B cell (primary cell): ENCODE measurements around the gene ATXN3L. TPM values are rescaled to one million over a fixed set of nuclear protein-coding genes. Genes with fewer than 3 reads are reported as not detected.

ENCODE experiments used
- ATAC-seq: fragments of 200-7000 bp; cut with Tn5 transposase; one replicate; pipeline ENCODE4 v1.10.0; 2021; ENCODE audit warnings: low read depth, mild to moderate bottlenecking, moderate number of reproducible peaks, moderate library complexity
- CTCF ChIA-PET: fragments of 350-600 bp; sonication (Branson Sonifier 250); formaldehyde crosslinking; loops from one replicate; lab custom pipeline; 2021; ENCODE audit warnings: antibody characterized with exemption, inconsistent platforms; lab: Charles Lee
- POLR2A ChIA-PET: fragments of 350-600 bp; sonication (Branson Sonifier 250); formaldehyde crosslinking; loops from one replicate; lab custom pipeline; 2021; ENCODE audit warnings: antibody characterized with exemption; lab: Charles Lee
- DNase-seq: peaks from one replicate; pipeline ENCODE4 v3.0.0; 2013
- H2AFZ ChIP-seq: 2 replicates; pipeline ENCODE4 v1.6.1; 2012; ENCODE audit warnings: mild to moderate bottlenecking, low read depth, low read length; ENCODE audit not compliant: insufficient read depth, poor library complexity, severe bottlenecking
- H3K27ac ChIP-seq, 2 donors: 1 replicate in 1 of 2; 2 replicates in 1 of 2; pipeline ENCODE4 v1.5.1; 2012 to 2013; ENCODE audit warnings: low read length in 2 of 2, mild to moderate bottlenecking in 2 of 2, moderate library complexity in 1 of 2
- H3K27me3 ChIP-seq, 4 experiments: fragments of 200-600 bp in 1 of 4; sonication (generic) in 1 of 4; replicated peaks in 1 of 4; 1 replicate in 2 of 4; 2 replicates in 2 of 4; pipeline versions ENCODE4 v1.6.1 to v1.7.0; 2013 to 2016; ENCODE audit warnings: low read length in 3 of 4, mild to moderate bottlenecking in 2 of 4, mixed read lengths in 1 of 4, moderate library complexity in 1 of 4; ENCODE audit not compliant: insufficient read depth in 4 of 4, control insufficient read depth in 3 of 4; ENCODE audit errors: control extremely low read depth in 1 of 4
- H3K36me3 ChIP-seq, 2 experiments: replicated peaks in 1 of 2; 1 replicate in 1 of 2; 2 replicates in 1 of 2; pipeline versions ENCODE4 v1.6.1 to v1.7.1; 2013; ENCODE audit warnings: low read length in 1 of 2; ENCODE audit not compliant: insufficient read depth in 2 of 2, control insufficient read depth in 1 of 2; ENCODE audit errors: control extremely low read depth in 1 of 2, extremely low read depth in 1 of 2
- H3K4me1 ChIP-seq, 2 donors: fragments of 200-600 bp in 1 of 2; sonication (generic) in 1 of 2; 1 replicate in 1 of 2; 2 replicates in 1 of 2; pipeline versions ENCODE4 v1.5.1 to v1.6.1; 2013 to 2017; ENCODE audit warnings: low read length in 2 of 2; ENCODE audit not compliant: control insufficient read depth in 2 of 2, insufficient read depth in 2 of 2
- H3K4me2 ChIP-seq: replicated peaks from 2 replicates; pipeline ENCODE3; 2012; ENCODE audit warnings: mild to moderate bottlenecking, low read depth, low read length; ENCODE audit not compliant: poor library complexity, severe bottlenecking
- H3K4me3 ChIP-seq, 5 experiments: fragments of 200-600 bp in 1 of 5; sonication (generic) in 1 of 5; 1 replicate in 3 of 5; 2 replicates in 2 of 5; pipeline versions ENCODE4 v1.5.1 to v1.7.0; 2011 to 2016; ENCODE audit warnings: low read length in 4 of 5, mild to moderate bottlenecking in 4 of 5, low read depth in 2 of 5, control low read depth in 1 of 5, moderate library complexity in 1 of 5; ENCODE audit not compliant: insufficient read depth in 1 of 5; ENCODE audit errors: control extremely low read depth in 1 of 5, extremely low read depth in 1 of 5
- H3K79me2 ChIP-seq: fragments of 200-600 bp; sonication (generic); one replicate; pipeline ENCODE4 v1.6.0; 2016; ENCODE audit warnings: low read length; ENCODE audit not compliant: control insufficient read depth, insufficient read depth
- H3K9ac ChIP-seq: fragments of 200-600 bp; sonication (generic); 2 replicates; pipeline ENCODE4 v1.6.1; 2017; ENCODE audit warnings: mild to moderate bottlenecking, low read length, moderate library complexity
- H3K9me3 ChIP-seq, 3 donors: one replicate each; pipeline versions ENCODE4 v1.6.1 to v1.7.1; 2013; ENCODE audit warnings: low read length in 2 of 3; ENCODE audit not compliant: control insufficient read depth in 2 of 3, insufficient read depth in 1 of 3; ENCODE audit errors: control extremely low read depth in 1 of 3
- H4K20me1 ChIP-seq: 2 replicates; pipeline ENCODE4 v1.6.0; 2012; ENCODE audit warnings: mild to moderate bottlenecking, low read length; ENCODE audit not compliant: insufficient read depth, control insufficient read depth, poor library complexity, severe bottlenecking
- H3K27ac Mint-ChIP-seq: one replicate; pipeline ENCODE4 v1.8.0; 2021; ENCODE audit warnings: mixed read lengths
- H3K27me3 Mint-ChIP-seq: one replicate; pipeline ENCODE4 v1.8.0; 2021; ENCODE audit warnings: mixed read lengths
- H3K4me1 Mint-ChIP-seq: one replicate; pipeline ENCODE4 v1.8.0; 2021; ENCODE audit warnings: mixed read lengths
- H3K4me3 Mint-ChIP-seq: one replicate; pipeline ENCODE4 v1.8.0; 2021; ENCODE audit warnings: mixed read lengths
- H3K9me3 Mint-ChIP-seq: one replicate; pipeline ENCODE4 v1.8.0; 2022; ENCODE audit warnings: mixed read lengths; ENCODE audit not compliant: insufficient read depth
- CTCF ChIP-seq: fragments of 200-600 bp; IDR thresholded peaks from one replicate; pipeline ENCODE4 v1.8.0; 2022; ENCODE audit warnings: antibody characterized with exemption, mild to moderate bottlenecking
- EZH2 ChIP-seq: IDR thresholded peaks from 2 replicates; pipeline ENCODE4 v1.6.1; 2012; ENCODE audit warnings: borderline replicate concordance, low read depth, mild to moderate bottlenecking, moderate library complexity, low read length; ENCODE audit not compliant: insufficient read depth, poor library complexity, severe bottlenecking
- WGBS: methylation state at CpG from one replicate; pipeline ENCODE4 v1.1.5; 2013; ENCODE audit warnings: missing lambda C conversion rate; ENCODE audit not compliant: insufficient coverage; 5-methylcytosine and 5-hydroxymethylcytosine counted together
- intact Hi-C: fragments of 100-400 bp; cut with micrococcal nuclease; formaldehyde crosslinking; loops from one replicate; pipeline ENCODE4 v1.10.0; 2022
- polyA plus RNA-seq: library from polyadenylated mRNA; depleted of rRNA; stranded (reverse); fragments of >200 nt; gene quantifications from 2 replicates; pipeline ENCODE4 v1.2.3, GENCODE V29; 2012
- total RNA-seq, 2 donors: library from RNA; stranded (reverse); fragments of 120-200 nt in 1 of 2; gene quantifications; 1 replicate in 1 of 2; 2 replicates in 1 of 2; pipeline versions ENCODE4 v1.2.3 to v1.2.4, GENCODE V29; 2013 to 2022

The ATXN3L gene
- total and polyA plus RNA-seq, 2 donors (not counting 1 experiment from before 2014, with no cell fraction given), result not detected

GRCh38 chrX:13288671-13289070 lies 31.2 kb downstream of the ATXN3L start:
- H2AFZ ChIP-seq, result no peak overlapping the region
- no CpG with 5 or more reads among the region's 5 CpGs for WGBS
- no peak overlapping the region for H3K4me2 ChIP-seq
- Mint-ChIP-seq H3K27ac (no peak overlapping the region), H3K9me3 (no peaks in the 10 kb centered on the region), H3K27me3 (no peaks in the 10 kb centered on the region), H3K4me3 (no peak overlapping the region), H3K4me1 (peaks cover 10% of the 10 kb centered on the region)
- intact Hi-C loops, result loop anchor here (5.0 kb wide), 1 partner anchor 36 kb away; no protein-coding TSS in a partner anchor
- no peak overlapping the region for H3K9ac ChIP-seq
- H3K9me3 ChIP-seq, result peaks cover 0 to 15% (median 12%) of the 10 kb centered on the region in 3 donors
- POLR2A ChIA-PET, result no interaction called here
- DNase-seq, result no peak
- H3K27ac ChIP-seq, result no peak overlapping the region
- H3K36me3 ChIP-seq, result no peaks in the 10 kb centered on the region
- TF ChIP-seq EZH2 (no peak), CTCF (no peak)
- H3K79me2 ChIP-seq, result no peaks in the 10 kb centered on the region
- H3K27me3 ChIP-seq, result no peaks in the 10 kb centered on the region
- CTCF ChIA-PET, result interaction anchor here (1.6 kb wide), 1 partner anchor 342 kb away, joined by 3 read pairs; no protein-coding TSS in a partner anchor
- peaks cover 6 to 8% of the 10 kb centered on the region in 2 donors for H3K4me1 ChIP-seq
- no peak for ATAC-seq
- no peaks in the 10 kb centered on the region for H4K20me1 ChIP-seq
- no peak overlapping the region for H3K4me3 ChIP-seq

- POLR2A ChIA-PET, result no interaction called here
- H3K4me3 ChIP-seq, result no peak overlapping the region
- no peak overlapping the region for H3K27ac ChIP-seq
- CTCF ChIA-PET, result interaction anchor here (0.6 to 1.6 kb wide), 2 partner anchors 342 to 634 kb away, joined by 3 read pairs; no protein-coding TSS in a partner anchor
- no peaks in the 10 kb centered on the region for H3K27me3 ChIP-seq
- no peak overlapping the region for H3K9ac ChIP-seq
- H3K36me3 ChIP-seq, result no peaks in the 10 kb centered on the region
- no peaks in the 10 kb centered on the region for H3K27me3 Mint-ChIP-seq
- H2AFZ ChIP-seq, result no peak overlapping the region
- ATAC-seq (no peak), DNase-seq (no peak)
- H3K9me3 Mint-ChIP-seq, result no peaks in the 10 kb centered on the region
- H3K4me1 ChIP-seq, result peaks cover 11 to 13% of the 10 kb centered on the region in 2 donors
- no CpG with 5 or more reads among the region's 2 CpGs for WGBS
- no peaks in the 10 kb centered on the region for H3K79me2 ChIP-seq
- H3K27ac Mint-ChIP-seq, result no peak overlapping the region
- intact Hi-C loops, result loop anchor here (5.0 kb wide), 1 partner anchor 36 kb away; no protein-coding TSS in a partner anchor
- H3K4me2 ChIP-seq, result no peak overlapping the region
- peaks cover 14% of the 10 kb centered on the region for H3K4me1 Mint-ChIP-seq
- TF ChIP-seq CTCF, result no peak
- no peak for TF ChIP-seq EZH2
- peaks cover 0 to 15% (median 12%) of the 10 kb centered on the region in 3 donors for H3K9me3 ChIP-seq
- no peaks in the 10 kb centered on the region for H4K20me1 ChIP-seq
- no peak overlapping the region for H3K4me3 Mint-ChIP-seq
These were observed 32.0 kb downstream of the ATXN3L start for GRCh38 chrX:13287816-13288215.
